AG09319 (cell line): ENCODE measurements around the gene TIPIN.
A peak's percentile ranks its signal among the peaks of the same experiment; 100 is the strongest.

Experiments
- DNase-seq: peaks from one replicate; pipeline ENCODE4 v3.0.0-alpha.2; 2010; ENCODE audit warnings: low read depth; ENCODE audit errors: extremely low read depth
- CTCF ChIP-seq: IDR thresholded peaks from 2 replicates; pipeline ENCODE4 v1.5.1; 2011; ENCODE audit warnings: low read depth, mild to moderate bottlenecking, inconsistent platforms, low read length, moderate library complexity

The TIPIN gene

GRCh38 chr15:66288551-66289185 is 67.8 kb downstream of the TIPIN start:
- TF ChIP-seq CTCF, result no peak
- peak; percentile 72 for DNase-seq

GRCh38 chr15:66288093-66288492 is 68.4 kb downstream of the TIPIN start:
- no peak for DNase-seq

GRCh38 chr15:66287461-66288057 is 68.9 kb downstream of the TIPIN start:
- TF ChIP-seq CTCF, result peak; percentile 56
- no peak for DNase-seq

More at GRCh38 chr15:66288093-66288492, 68.4 kb downstream of the TIPIN start:
- no peak for TF ChIP-seq CTCF
